Measurements from ENCODE around the gene LYST. TPM values are rescaled to one million over a fixed set of nuclear protein-coding genes. Genes with fewer than 3 reads are reported as not detected.

Gene LYST
- total and polyA plus RNA-seq, 8 donors = 1.7 to 95.6 (median 17.9) TPM

GRCh38 chr1:235720544-235720943 is 146.2 kb downstream of the LYST start:
- Histone ChIP-seq H3K27me3 (no peaks in the 10 kb centered on the region), H3K9me3 (no peaks in the 10 kb centered on the region), H3K4me3 (no peak overlapping the region), H3K4me1 (no peaks in the 10 kb centered on the region), H3K27ac (no peak overlapping the region), H3K36me3 (peaks cover 12 to 100% (median 96%) of the 10 kb centered on the region in 4 donors)
- DNase-seq = no peak
- WGBS, 5 donors = 84 to 92% (median 88%) methylated on average over 4 of the region's 4 CpGs
- TF ChIP-seq EP300 (IDR thresholded peaks at IDR 0.05) = no peak
- TF ChIP-seq POLR2A (IDR thresholded peaks at IDR 0.05) = no peak
- TF ChIP-seq CTCF (IDR thresholded peaks at IDR 0.05) = no peak
- TF ChIP-seq POLR2AphosphoS5 (IDR thresholded peaks at IDR 0.05) = no peak
- intact Hi-C loops (cut with DNase I; ENCODE audit: low total_unique reads) = no loop called here

DNA sequence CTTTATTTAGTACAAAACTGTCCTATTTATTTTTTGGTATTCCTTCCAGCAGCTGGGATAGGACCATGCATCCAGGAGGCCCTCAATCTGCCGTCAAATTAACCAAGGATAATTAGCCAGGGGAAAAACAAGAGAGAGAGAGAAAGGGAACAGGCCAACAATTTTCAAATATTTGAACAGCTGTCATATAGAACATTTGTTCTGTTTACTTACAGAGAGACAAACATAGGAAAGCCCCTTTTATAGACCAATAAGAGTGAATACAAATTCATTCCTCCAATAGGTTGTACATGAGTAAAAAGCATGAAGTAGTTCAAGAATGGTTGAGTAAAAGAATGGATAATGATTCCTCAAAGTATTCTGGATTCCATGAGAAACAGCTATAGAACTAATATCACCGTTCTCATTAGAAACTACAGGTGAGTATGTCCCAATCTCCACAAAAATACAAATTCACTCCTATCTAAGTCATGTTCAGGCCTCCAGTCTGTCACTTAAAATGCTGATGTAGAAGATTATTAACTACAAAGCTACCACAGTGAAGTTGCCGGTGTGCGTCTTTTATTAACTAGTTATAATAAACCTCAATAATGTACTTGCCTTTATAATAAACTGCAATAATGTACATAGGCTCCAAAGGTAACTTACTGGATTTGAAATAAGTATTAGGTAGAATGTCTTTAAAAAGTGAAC is 152.4 kb downstream of the LYST start:
- Histone ChIP-seq H3K4me3 (no peak overlapping the region), H3K36me3 (peaks cover 5 to 89% (median 84%) of the 10 kb centered on the region in 4 donors), H3K27me3 (no peaks in the 10 kb centered on the region), H3K27ac (no peak overlapping the region), H3K9me3 (no peaks in the 10 kb centered on the region), H3K4me1 (no peaks in the 10 kb centered on the region)
- intact Hi-C loops (cut with DNase I; ENCODE audit: low total_unique reads) = no loop called here
- no peak for DNase-seq
- TF ChIP-seq POLR2A (IDR thresholded peaks at IDR 0.05) (no peak), CTCF (IDR thresholded peaks at IDR 0.05) (no peak), POLR2AphosphoS5 (IDR thresholded peaks at IDR 0.05) (no peak), EP300 (IDR thresholded peaks at IDR 0.05) (no peak)
- WGBS, 5 donors = 68 to 81% (median 77%) methylated on average over 4 of the region's 4 CpGs

DNA sequence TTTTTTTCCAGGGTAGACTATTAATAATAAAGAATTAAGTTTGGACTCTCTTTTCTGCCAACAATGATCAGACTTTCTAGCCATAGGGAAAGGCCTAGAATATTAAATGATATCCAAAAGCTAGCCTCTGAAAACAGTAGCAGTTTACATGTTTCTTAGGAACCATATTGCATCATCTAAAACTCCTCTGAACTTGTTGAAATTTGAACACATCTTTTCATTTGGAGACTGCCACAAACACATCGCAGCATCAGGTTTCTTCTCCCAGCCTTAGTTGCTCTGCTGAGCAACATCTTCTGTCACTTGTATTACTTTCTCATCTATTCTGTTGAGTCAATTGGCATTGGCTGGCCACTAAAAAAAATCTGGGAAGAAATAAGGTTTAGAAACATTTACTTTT is 153.9 kb downstream of the LYST start:
- 93 to 100% (median 96%) methylated on average over 1 of the region's 1 CpG for WGBS, 5 donors
- Histone ChIP-seq H3K4me3 (no peak overlapping the region), H3K9me3 (no peaks in the 10 kb centered on the region), H3K4me1 (no peaks in the 10 kb centered on the region), H3K27ac (no peak overlapping the region), H3K36me3 (peaks cover 11 to 89% (median 84%) of the 10 kb centered on the region in 4 donors), H3K27me3 (no peaks in the 10 kb centered on the region)
- DNase-seq = no peak
- TF ChIP-seq POLR2AphosphoS5 (IDR thresholded peaks at IDR 0.05) = no peak
- no peak for TF ChIP-seq CTCF (IDR thresholded peaks at IDR 0.05)
- TF ChIP-seq EP300 (IDR thresholded peaks at IDR 0.05) = no peak
- no peak for TF ChIP-seq POLR2A (IDR thresholded peaks at IDR 0.05)
- intact Hi-C loops (cut with DNase I; ENCODE audit: low total_unique reads) = no loop called here

- Histone ChIP-seq H3K27me3 (no peaks in the 10 kb centered on the region), H3K9me3 (no peaks in the 10 kb centered on the region), H3K4me3 (no peak overlapping the region), H3K36me3 (peaks cover 25 to 88% (median 86%) of the 10 kb centered on the region in 4 donors), H3K27ac (no peak overlapping the region), H3K4me1 (no peaks in the 10 kb centered on the region)
- no peak for TF ChIP-seq CTCF (IDR thresholded peaks at IDR 0.05)
- no peak for TF ChIP-seq EP300 (IDR thresholded peaks at IDR 0.05)
- no peak for TF ChIP-seq POLR2AphosphoS5 (IDR thresholded peaks at IDR 0.05)
- TF ChIP-seq POLR2A (IDR thresholded peaks at IDR 0.05) = no peak
- intact Hi-C loops (cut with DNase I; ENCODE audit: low total_unique reads) = no loop called here
- WGBS, 5 donors = 68 to 81% (median 77%) methylated on average over 3 of the region's 3 CpGs
- peak in 1 of 2 donors; percentile 7 for DNase-seq
Measured at GRCh38 chr1:235710687-235711086, 156.0 kb downstream of the LYST start.

Measured in stomach (tissue), 9 donors.